KBM-7 (cell line): ENCODE measurements around the gene NCOR1.
A peak's percentile ranks its signal among the peaks of the same experiment; 100 is the strongest.
"Not testable (repeated sequence)": the region's sequence is repeated elsewhere in the genome, so short reads cannot be mapped to it uniquely, and the experiment has no call there.

Experiments used
- DNase-seq: peaks from one replicate; pipeline ENCODE4 v3.0.0-alpha.2; 2015
- in situ Hi-C: fragments of 300-500 bp; cut with MboI; formaldehyde crosslinking; loops from 2 replicates; pipeline ENCODE4 v1.14.3; 2020; ENCODE audit warnings: low sequenced_read_pairs, low pct_unique_long_range_greater_than_20kb, mixed read lengths

NCOR1 gene

DNA sequence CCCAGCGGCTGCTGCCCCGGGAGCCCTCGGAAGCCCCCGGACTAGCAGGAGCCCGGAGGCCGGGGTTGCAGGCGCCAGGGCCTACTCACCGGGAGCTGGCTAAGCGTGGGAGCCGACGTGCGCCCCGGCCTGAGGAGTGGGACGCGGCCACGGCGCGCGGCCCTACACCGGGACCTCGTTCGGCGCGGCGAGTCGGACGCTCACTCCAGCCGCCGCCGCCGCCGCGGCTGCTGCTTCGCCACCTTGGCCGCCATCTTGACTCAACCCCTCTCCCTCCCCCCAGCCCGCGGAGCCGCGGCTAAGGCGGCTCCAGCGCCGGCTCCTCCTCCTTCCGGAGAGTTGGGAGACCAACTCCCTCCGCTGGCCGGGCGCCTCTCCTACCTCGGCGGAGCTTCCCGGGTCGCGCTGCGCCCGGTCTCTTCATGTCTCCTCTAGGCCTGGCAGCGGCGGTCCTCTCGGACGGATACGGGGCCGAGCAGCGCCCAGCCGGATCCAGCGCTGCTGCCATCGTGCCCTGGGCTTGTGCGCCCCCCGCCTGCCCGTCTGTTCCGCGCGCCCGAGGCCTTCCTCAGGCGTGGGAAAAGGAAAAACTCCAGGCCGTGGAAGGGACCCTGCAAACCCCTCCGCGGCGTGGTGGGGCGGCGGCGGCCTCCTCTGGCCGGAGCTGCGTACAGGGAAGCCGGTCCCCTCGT is at the start of gene NCOR1:
Gene NCOR1, minus strand, starts transcription at position 262 of the 692 bp plus-strand sequence. CDS start 20,965 bp downstream, outside the sequence.
- DNase-seq = peak; percentile 93
- in situ Hi-C loops = no loop called here

DNA sequence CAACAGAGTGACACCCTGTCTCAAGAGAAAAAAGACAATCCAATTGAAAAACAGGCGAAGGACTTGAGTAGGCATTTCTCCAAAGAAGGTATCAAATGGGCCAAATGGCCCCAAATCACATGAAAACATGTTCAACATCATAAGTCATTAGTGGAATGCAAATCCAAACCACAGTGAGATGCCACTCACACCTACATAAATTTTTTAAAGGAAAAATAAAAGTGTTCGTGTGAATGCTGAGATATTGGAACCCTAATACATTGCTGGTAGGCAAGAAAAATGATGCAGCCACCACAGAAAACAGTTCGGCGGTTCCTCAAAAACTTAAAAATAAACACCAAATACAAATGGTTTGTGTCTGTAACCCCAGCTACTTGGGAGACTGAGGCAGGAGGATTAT is 46.9 kb upstream of the NCOR1 start:
- in situ Hi-C loops = no loop called here
- no peak for DNase-seq

- in situ Hi-C loops = no loop called here
- no peak for DNase-seq
Measured at GRCh38 chr17:16261049-16261448, 45.7 kb upstream of the NCOR1 start.

- no peak for DNase-seq
- in situ Hi-C loops = no loop called here
Measured at GRCh38 chr17:16259926-16260325, 44.6 kb upstream of the NCOR1 start.

DNA sequence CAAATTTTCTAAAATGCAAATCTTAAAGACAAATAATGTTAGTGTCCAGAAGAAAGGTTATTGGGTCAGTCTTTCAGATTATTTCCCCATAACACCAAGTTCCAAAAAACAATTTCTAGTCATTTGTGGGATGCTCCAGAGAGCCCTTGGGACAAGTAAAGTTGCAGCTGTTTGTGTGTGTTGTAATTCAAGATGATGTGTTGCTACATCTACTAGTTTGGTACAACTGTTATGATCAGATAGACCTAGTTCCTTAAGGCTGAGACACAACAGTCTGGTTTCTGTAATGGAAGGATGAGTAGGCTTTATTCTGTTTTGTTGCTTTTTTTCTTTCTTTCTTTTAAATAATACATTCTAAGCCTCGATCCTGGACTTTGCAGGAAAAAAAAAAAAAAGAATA is 43.6 kb upstream of the NCOR1 start:
- in situ Hi-C loops = no loop called here

DNA sequence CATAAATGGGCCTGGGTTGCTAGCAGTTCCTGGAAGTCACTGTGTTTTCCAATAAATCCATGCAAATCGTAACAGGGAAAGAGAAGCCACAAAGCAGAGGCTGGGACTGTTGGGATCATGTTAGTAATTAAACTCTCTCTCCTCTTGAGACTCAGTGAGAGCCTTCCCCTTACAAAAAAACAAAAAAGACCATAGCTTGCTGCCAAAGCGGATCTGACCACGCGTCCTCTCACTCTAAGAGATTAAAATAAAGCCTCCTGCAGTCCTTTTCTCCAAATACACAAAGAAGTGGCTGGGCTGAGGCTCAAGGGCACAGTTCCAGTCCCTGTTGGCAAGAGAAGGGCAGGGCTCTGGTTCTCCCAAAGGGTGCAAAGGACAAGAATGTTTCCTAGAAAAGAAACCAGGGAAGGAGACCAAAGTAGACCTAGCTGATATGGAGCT is 40.2 kb upstream of the NCOR1 start:
- in situ Hi-C loops = no loop called here
- DNase-seq = no peak

More for the DNA sequence above, 43.6 kb upstream of the NCOR1 start:
- no peak for DNase-seq

- in situ Hi-C loops = no loop called here
- no peak for DNase-seq
Measured at GRCh38 chr17:16254773-16255400, 39.6 kb upstream of the NCOR1 start.

- no peak for DNase-seq
- in situ Hi-C loops = no loop called here
Measured at GRCh38 chr17:16251556-16251955, 36.2 kb upstream of the NCOR1 start.

GRCh38 chr17:16251043-16251442 is 35.7 kb upstream of the NCOR1 start:
- in situ Hi-C loops = no loop called here
- DNase-seq = no peak

DNA sequence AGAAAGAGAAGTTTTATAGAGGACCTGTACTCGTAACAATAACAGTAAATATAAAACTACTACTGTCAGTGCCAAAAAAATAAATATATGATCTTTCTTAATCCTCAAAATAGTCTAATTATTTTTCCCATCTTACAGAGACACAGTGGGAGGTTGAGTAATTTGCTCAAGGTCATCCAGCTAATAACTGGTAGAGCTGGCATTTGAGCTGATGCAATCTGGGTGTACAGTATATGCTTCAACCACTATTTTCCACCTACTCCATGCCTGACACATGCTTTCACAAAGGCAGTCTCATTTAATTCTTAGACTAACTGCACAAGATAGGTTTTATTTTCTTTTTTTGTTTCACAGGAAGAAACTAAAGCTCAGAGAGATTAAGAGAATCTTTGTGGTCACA is 35.3 kb upstream of the NCOR1 start:
- DNase-seq = no peak
- in situ Hi-C loops = no loop called here

- no peak for DNase-seq
- in situ Hi-C loops = no loop called here
Measured at GRCh38 chr17:16247586-16247984, 32.3 kb upstream of the NCOR1 start.

- in situ Hi-C loops = no loop called here
- DNase-seq = no peak
Measured at GRCh38 chr17:16243801-16244567, 28.6 kb upstream of the NCOR1 start.

DNA sequence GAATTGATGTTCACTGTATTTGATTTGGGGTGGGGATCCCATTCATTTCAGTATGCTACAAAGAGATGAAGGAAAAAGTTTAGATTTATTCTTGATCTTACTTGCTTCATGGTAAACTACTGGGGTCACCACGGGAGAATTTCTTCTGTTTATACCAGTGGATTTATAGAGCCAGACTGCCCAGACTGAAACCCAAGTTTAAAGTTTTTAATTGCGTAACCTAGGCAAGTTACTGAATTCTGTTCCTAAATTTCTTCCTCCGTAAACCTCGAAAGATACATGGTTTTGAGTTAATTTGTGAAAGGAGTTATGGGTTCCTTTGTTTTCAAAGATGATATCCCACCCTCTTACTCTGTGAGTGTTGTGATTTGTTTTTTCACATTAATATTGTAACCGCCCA is 28.1 kb upstream of the NCOR1 start:
- no peak for DNase-seq
- in situ Hi-C loops = no loop called here

- in situ Hi-C loops = no loop called here
- no peak for DNase-seq
Measured at GRCh38 chr17:16241906-16242399, 26.6 kb upstream of the NCOR1 start.

DNA sequence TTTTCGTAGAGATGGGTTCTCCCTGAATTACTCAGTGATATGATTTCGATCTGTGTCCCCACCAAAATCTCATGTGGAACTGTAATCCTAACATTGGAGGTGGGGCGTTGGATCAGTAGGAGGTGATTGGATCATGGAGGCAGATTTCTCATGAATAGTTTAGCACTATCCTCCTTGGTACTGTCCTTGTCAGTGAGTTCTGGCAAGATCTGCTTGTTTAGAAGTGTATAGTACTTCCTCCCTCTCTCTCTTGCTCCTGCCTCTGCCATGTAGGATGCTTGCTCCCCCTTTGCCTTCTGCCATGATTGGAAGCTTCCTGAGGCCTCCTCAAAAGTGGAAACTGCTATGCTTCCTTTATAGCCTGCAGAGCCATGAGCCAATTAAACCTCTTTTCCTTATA is 24.6 kb upstream of the NCOR1 start:
- in situ Hi-C loops = no loop called here
- no peak for DNase-seq

DNA sequence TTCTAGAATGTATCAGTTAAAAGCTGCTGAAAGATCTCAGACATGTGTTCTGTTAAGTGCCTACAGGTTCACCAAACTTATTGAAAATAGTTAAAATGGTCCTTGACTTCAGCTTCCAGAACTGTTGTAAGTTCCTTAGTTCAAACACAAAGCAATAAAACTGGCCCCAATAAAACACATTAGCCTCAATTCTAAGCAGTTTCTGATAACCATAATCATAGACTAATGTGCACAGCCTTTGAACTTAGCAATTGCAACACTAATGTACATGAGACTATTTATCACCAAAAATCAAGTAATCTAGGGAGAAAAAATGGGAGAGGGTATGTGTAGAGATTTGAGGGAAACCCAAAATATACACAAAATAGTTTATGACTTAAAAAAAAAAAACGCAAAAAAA is 17.1 kb upstream of the NCOR1 start:
- DNase-seq = no peak
- in situ Hi-C loops = no loop called here

DNA sequence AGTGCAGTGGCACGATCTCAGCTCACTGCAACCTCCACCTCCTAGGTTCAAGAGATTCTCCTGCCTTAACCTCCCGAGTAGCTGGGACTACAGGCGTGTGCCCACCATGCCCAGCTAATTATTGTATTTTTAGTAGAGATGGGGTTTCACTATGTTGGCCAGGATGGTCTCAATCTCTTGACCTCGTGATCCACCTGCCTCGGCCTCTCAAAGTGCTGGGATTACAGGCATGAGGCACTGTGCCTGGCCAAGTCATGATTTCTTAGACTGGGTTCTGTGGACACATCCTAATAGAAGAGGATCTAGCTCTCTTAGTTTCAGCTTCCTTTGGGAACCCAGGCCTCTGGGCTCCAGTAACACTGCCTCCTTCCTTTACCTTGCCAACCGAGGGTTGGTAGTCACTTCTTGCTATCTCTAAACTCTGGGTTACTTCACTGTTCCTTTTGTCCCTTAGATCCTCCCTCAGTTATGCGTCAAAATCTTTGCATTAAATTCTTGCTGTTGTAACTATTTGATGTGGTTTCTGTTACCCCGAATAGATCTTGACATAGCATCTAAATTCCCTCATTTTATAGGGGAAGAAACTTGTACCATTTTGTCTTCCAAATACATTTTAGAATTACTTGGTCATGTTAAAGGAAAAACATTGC is 14.7 kb upstream of the NCOR1 start:
- DNase-seq, in situ Hi-C loops: not testable (repeated sequence)

GRCh38 chr17:16222406-16222805 is 7.1 kb upstream of the NCOR1 start:
- no peak for DNase-seq
- in situ Hi-C loops = no loop called here

DNA sequence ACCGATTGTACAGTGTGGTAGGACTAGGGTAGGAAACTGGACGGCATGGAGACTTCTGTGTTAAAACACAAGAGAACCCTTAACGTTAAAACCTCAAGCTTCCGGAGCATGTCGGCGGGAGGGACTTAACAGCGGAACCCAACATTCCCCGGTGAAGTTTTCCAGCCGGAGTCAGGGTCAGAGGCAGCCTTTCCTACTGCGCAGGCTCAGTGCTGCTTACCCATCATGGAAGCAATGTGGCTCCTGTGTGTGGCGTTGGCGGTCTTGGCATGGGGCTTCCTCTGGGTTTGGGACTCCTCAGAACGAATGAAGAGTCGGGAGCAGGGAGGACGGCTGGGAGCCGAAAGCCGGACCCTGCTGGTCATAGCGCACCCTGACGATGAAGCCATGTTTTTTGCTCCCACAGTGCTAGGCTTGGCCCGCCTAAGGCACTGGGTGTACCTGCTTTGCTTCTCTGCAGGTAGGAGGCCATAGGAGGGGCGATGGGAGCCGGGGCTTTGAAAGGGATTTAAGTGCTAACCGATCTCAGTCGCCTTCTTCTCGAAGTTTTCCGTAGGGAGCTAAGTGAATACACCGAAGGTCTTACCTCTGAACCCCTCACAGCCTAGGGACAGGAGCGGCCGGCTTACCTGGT is 1.8 kb upstream of the NCOR1 start, which contains the start of gene PIGL:
Gene PIGL, plus strand, starts transcription at position 209 of the 634 bp plus-strand sequence. Its CDS starts 17 bp downstream, at position 226.
- DNase-seq = peak; percentile 95
- in situ Hi-C loops = no loop called here
